Hematopoietic multipotent progenitor cell treated with erythropoietin and hydrocortisone succinate and interleukin-3 and kit ligand, for 17 days (in vitro differentiated cells): ENCODE measurements around the gene ZNF837.

ENCODE experiments used
- DNase-seq: peaks from one replicate; pipeline ENCODE4 v3.0.0-alpha.2; 2015; ENCODE audit warnings: low spot score

ZNF837 gene

DNA sequence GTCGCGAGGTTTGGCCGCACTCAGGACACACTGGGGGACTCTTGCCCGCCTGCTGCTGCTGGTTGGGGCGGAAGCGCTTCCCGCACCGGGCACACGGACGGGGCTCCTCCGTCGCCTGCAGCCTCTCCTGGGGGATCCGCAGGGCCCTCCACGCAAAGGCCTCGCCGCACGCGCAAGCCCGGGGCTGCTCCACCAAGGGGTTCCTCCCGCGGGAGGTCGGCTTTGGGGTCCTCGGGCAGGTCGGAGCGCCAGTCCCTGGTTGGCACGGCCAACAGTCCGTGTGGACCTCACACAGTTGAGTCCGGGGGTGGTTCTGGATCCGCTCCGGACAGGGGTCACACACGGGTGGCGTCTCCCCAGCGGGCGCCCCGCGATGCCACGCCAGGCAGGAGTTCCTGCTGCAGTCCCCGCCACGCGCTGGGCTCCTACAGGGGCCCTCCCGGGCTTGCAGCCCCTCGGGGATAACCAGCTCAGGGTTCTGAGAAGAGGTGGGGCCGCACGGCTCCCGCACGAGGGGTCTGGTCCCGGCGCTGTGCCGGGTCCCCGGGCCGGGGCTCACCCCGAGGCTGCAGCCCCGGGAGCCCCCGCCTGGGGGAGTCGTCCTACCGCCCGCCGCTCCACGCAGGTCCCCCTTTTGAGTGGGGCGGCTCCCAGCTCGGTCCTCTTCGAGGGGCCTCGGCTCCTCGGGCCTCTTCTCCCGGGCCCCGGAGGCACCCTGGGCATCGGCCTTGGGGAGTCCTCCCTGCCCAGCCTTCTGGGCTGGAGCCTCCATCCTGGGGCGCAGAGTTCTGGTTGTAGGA lies 12.1 kb downstream of the ZNF837 start:
- no peak for DNase-seq

DNA sequence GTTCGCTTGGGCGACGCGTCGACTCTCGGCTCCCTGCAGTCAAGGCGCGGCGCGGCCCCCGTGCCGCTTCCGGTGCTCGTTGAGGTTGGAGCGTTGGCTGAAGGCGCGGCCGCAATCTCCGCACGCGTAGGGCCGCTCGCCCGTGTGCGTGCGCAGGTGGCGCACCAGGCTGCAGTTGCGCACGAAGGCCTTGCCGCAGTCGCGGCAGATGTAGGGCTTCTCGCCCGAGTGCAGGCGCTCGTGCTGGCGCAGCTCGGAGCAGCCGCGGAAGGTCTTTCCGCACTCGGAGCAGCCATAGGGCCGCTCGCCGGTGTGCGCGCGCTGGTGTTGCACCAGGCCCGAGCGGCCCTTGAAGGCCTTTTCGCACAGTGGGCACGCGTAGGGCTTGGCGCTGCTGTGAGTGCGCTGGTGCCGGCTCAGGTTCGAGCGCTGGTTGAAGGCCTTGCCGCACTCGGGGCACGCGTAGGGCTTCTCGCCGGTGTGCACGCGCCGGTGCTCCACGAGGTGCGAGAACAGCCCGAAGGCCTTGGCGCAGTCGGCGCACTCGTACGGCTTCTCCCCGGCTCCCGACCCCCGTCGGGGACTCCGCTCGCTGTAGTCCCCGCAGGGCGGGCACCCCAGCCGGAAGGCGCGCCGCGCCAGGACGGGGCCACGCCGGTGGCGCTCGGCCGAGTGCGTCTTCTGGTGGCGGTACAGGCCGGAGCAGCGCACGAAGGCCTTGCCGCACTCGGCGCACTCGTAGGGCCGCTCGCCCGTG lies 13.0 kb downstream of the ZNF837 start:
- no peak for DNase-seq

DNA sequence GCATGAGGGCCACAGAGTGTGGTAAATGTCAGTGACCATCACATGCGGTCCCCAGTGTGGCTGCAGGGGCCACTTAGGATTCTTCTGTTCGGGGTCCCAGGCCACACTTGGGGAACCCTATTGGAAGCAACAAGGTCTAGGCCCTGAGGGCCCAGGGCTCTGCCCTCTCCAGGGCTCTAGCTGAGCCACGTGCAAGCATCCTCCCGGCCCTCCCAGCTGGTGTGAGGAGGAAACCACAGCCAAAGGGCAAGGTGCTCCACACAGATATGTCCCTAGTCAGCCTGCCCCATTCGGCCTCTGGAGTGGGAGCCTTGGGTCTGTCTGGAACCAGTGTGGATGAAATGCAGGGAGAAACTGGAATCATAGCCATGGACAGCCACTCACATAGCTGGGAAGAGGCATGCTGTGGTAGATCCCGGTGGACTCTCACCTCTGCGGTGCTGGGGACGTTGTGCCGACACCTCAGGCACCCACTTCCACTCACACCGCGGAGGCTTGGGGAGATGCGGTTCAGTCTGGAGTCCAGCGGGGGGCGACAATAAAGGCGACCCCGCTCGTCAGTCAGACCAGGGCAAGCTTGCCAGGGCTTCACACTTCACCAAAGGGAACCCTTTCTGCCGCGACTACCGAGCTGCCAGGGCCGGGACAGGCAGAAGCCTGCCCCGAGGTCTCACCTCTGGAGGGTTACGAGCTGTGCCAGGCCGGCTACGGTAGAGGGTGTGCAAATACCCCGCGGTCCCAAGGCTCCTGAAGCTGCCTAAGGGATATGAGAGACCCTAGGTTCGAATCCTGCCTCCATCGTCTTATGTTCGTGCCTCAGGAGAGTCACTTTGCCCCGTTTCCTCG lies 14.0 kb downstream of the ZNF837 start:
- no peak for DNase-seq

DNA sequence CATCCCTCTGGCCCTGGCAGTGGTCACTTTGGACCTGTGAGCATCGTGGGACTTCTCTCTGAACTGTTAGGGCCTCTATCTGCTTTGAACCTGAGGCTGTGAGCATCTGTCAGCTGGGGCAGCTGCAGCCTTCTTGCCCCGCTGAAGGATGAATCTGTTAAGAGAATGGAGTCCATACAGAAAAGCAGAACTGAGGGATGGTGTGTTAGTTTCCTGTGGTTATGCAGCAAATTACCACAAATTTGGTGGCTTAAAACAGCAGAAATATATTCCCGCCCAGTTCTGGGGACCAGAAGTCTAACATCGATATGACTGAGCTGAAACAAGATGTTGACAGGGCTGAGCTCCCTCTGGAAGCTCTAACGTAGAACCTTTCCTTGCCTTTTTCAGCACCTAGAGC lies 16.7 kb downstream of the ZNF837 start:
- DNase-seq = no peak

DNA sequence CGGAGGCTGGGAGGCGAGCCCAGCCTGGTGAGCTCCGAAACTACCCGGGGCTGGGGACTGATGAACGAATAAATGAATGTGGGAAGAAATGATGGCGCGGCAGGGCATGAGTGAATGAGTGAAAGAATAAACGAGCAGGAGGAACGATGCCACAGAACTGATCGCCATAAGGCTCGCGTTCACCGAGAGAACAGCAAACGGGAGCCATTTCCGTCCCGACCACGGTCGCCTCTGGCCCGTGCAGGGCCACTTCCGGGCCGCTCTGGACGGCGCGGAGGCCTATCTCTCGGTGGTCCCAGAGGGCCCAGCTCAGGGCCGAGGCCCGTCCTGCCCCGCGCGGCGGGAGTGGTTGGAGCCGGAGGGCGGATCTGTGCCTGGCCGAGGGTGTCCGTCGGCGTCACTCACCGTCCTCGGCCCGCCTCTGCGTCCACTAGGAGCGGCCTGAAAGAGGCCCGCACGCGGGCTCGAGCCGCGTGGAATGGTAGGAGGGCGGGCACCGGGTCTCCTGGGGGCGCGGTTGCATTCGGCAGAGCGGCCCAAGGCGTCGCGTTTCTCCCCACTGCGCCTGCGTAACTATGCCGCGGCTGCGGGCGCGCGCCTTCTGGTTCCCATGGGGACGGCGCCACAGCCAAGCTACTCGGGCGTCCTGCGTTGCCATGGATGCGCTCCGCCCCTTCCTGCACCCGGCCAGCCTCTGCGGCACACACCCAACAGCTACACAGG lies 18.4 kb downstream of the ZNF837 start, which contains the start of gene ZNF497:
Gene ZNF497 (minus strand): TSS at position 480 of the 723 bp plus-strand sequence. CDS start 5,116 bp downstream, outside the sequence.
- peak; percentile 94 for DNase-seq

DNA sequence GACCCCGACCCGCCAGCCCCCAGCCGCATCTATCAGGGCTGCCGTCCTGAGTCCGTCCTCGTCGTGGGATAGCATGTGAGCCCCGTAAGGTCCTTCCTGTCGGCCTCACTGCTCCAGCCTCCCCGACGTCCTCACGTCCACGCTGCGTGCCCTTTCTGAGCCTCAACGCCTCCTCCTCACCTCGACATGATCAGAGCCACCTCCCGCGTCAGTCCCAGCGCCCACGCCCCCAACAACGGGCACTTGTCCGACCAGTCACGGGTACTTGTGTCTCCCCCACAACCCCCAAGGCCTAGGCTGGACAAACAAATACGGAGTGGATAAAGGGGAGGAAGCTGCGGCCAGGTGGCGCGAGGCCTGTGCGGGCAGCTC lies 18.9 kb downstream of the ZNF837 start:
- no peak for DNase-seq

DNA sequence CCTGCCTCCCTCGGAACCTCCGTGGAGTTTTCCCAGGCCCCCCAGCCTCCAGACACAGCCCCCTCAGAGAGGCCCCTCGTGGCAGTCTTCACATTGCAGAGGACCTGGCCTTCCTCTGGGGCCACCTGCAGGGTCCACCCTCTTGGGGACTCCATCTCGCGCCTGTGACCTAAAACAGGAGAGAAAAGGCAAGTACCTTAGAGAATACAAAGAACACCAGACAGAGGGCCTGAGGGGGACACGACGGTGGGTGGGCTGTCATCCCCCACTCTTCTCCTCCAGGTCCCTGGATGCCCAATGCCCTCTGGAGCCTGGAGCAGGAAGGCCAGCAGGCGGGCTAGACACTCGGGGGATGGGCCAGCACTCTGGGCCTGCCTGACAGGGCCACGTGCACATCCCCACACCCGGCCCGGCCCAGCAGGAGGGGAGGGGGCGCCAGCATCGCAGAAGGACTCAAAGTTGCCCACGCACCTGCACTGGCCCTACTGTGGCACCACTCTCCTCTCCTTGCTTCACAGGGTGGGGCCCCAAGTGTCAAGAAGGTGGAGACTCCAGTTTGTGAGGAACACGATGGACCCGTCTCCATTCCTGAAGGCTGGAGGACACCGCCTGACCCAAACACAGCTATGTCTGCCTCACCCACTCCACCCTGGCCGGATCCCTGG lies 23.2 kb downstream of the ZNF837 start:
- no peak for DNase-seq

DNA sequence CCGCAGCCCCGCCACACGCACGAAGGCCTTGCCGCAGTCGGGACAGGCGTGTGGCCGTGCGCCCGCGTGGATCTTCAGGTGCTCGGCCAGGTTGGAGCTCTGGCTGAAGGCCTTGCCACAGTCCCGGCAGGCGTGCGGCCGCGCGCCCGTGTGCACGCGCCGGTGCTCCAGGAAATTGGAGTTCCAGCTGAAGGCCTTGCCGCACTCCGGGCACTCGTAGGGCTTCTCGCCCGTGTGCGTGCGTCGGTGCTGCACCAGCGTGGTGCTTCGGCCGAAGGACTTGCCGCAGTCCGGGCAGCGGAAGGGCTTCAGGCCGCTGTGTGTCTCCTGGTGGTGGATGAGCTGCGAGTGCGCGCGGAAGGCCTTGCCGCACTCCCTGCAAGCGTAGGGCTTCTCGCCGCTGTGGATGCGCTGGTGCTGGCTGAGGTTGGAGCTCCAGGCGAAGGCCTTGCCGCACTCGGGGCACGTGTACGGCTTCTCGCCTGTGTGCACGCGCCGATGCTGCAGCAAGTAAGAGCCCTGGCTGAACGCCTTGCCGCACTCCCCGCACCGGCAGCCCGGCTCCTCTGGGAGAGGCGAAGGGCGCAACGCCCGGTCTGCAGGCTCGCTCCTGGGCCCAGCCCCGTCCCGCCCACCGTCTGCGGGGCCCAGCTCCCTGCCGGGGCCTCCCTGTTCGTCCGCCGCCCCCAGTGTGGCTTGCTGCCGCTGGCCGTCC lies 23.9 kb downstream of the ZNF837 start:
- DNase-seq = no peak

DNA sequence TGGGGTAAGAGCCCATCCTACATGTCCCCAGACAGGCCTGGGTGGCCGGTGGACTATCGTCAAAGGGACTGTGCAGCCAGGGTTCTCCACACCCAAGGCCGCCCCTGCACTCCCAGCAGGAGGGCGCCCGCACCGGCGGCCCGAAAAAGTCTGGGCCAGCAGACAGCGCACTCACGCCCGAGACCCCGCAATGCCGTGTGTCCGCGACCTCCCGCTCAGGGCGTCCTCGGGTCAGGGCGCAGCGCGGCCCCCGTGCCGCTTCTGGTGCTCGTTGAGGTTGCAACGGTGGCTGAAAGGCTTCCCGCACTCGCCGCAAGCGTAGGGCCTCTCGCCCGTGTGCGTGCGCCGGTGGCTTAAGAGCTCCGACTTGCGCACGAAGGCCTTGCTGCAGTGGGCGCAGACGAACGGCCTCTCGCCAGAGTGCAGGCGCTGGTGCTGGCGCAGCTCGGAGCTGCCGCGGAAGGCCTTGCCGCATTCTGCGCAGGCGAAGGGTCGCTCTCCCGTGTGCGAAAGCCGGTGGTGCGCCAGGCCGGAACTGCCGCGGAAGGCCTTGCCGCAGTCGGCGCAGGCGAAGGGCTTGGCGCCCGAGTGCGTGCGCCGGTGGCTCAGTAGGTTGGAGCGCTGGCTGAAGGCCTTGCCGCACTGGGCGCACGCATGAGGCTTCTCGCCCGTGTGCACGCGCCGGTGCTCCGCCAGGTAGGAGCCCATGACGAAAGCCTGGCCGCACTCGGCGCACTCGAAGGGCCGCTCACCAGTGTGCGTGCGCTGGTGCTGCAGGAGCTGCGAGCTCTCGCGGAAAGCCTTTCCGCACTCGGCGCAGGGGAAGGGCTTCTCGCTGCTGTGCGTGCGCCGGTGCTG lies 24.7 kb downstream of the ZNF837 start:
- DNase-seq = no peak

DNA sequence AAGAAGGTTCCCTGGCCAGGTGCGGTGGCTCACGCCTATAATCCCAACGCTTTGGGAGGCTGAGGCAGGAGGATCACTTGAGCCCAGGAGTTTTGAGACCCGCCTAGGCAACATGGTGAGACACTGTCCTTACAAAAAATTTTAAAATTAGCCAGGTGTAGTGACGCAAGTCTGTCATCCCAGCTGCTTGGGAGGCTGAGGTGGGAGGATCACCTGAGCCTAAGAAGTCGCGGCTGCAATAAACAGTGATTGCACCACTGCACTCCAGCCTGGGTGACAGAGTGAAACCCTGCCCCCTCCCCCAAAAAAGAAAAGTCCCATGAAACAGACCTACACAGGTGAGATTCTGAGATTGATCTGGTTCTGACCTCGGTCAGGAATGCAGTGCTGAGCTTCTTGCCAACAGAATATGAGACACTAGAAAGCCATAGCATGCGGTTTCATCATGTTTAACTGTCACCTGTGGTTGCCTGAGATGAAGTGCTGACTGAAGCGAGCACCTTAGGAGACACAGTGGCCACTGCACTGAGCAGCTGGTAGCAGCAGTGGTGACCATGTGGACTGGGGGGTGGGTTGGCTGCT lies 25.5 kb downstream of the ZNF837 start:
- no peak for DNase-seq

DNA sequence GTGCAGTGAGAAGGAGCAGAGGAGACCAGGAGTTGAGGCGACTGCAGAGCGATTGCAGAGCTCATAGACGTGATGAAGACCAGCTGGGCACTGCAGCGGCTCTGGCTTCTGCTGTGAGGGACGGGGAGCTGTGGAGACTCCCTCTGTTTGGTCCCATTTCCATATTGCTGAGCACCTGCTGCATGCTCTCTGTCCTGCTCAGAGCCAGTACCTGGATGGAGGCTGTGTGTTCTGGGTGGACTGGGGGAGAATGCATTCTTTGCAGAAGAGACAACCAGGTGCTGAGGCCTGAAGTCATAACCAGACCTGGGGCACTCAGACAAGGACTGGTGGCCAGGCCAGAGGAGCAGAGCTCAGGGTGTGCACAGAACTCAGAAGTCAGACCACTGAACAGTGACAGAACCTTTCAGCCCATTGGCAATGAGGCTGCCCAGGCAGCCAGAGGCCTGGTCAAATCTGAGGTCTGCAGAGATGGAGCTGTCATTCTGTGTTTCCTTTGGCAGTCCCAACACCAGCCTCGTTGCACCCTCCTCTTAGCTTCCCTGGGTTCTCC lies 26.3 kb downstream of the ZNF837 start:
- no peak for DNase-seq

DNA sequence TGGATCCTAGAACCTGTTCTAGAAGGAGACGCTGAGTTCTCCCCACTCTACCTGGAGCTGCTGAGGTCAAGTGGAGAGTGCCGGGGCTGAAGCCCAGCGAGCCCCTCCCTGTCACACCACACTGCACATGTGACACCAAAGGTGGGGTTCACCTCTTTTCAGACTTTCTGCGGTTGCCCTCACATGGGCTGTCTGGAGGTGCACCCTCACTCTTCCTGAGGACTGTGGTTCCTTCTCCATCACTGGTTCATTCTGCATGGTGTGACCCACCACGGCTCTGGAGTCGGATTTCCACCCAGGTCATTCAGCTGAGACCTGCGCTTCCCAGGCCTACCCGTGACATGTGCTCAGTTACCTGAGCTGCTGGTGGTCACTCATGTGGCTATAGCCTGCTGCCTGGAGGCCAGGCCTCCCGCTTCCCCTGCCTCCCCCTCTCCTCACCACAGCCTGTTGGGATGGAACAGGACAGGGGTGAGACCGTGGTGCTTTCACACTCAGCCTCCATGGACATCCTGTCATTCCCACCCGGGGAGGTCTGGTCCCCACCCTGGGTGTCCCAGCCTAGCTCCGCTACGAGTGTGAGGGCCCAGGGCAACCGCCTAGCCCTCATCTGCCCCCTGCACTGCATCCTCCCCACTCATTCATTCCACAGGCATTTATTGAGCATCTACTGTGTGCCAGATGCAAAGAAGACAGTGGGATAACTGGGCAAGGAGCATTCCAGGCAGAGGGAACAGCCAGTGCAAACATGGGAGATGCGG lies 26.9 kb downstream of the ZNF837 start:
- no peak for DNase-seq

DNA sequence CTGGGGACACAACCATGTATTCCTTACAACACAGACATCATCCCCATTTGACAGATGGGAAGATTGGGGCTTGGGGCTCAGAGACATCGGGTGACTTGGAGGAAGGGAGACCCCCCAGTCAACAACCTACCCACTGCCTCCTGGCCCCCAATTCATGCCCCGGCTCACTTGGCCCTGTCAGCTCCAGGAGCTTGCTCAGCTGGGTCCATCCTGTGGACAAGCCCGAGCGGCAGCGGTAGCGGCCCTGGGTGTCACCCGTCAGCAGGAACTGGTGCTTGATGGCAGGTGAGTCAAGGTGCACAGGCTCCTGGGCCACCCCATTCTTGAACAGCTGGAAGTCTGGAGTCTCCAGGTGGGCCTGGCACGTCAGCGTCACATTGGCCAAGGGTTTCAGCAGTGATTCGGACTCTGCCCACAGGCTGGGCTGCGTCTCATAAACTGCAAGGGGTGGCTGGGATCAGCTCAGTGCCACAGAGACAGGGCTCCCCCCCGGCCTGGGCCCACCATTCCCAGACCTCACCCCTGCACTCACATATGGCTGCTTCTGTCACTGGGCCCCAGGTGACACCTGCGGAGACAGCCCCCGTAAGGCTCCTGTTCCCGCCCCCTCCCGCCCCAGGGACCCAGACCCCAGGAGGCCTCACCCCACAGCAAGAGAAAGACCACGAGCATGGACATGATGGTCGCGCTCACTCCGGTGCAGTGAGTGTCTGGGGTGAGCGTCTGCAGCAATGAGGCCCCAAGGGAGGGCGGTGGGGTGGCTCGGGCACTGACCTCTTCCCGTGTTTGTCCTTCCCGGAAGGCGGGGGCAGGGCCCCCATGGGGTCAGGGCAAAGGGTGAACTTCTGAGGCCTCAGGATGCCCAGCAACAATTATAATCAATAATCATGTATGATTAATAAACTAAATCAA lies 27.8 kb downstream of the ZNF837 start, which contains the start of gene A1BG:
Gene A1BG (minus strand): TSS at position 733 of the 912 bp plus-strand sequence. CDS start 55 bp downstream, at position 678.
- DNase-seq = no peak

DNA sequence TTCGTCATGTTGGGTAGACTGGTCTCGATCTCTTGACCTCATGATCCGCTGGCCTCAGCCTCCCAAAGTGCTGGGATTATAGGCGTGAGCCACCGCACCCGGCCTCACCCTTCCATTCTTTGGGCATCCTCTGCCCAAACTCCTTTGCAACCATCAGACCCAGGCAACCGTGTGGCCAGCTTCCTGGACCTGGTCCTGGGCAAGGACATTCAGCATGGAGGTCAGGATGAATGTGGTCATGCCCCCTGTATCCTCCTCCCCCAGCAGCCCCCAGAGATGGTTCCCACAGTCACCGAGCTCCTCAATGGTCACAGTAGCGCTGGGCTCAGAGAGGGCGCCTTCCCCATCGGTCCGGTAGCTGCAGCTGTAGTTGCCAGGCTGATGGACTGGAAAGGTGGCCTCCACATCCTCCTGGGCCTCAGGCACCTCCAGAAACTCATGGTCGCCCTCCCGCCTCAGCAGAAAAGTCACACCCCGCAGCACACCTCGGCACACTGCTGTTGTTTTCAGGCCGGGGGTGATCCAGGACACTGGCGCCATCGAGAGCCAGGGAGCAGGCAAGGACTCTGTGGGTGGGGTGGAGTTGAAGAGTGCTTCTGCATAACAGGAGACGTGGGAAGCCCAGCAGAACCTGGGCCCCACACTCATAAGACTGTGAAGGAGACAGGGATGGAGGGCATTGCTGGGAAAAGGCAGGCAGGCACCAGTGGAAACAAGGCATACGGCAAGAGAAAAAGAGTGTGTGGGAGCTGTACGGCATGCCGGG lies 28.7 kb downstream of the ZNF837 start:
- no peak for DNase-seq

DNA sequence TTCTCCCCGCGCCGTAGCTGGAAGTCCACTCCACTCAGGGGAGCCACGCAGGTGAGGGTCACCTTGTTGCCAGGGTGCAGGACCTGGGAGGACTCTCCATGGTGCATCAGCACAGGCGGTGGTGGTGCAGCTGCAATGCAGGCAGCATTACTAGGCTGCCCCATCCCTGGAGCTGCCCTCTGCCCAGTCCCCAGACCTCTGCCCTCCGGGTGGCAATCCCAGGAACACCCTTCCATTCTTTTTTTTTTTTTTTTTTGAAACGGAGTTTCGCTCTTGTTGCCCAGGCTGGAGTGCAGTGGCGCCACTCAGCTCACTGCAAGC lies 29.3 kb downstream of the ZNF837 start:
- DNase-seq = no peak

DNA sequence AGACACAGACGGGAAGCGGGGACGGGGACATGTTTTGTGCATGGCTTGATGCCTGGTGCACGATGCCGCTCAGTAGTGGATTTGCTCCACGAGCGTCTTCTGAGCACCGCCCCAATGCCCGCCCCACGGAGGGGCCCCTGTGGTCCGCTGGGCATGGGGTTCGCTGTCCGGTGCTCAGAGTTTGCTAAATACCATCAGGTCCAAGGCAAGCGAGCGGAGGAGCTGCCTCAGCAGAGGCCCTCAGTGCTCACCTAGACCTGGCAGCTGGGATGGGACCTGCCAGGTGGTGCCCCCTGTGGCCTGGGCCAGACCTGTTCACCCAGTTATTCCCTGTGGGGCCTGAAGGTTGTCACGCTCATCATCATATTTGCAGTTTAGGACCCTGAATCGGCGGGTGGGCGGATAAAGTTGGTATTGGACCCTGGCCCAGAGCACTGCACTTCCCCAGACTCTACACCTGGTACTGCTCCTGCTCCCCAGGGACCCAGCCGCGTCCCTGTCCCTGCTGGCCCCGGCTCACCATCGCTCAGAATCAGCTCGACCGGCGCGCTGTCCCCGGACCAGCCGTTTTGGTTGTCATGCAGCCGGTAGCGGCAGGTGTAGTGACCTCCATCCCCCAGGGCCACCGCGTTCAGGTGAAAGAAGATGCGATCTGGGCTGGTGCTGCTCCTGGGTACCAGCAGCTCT lies 29.8 kb downstream of the ZNF837 start:
- DNase-seq = no peak
